ENCODE results near the gene SESN2. TPM values are rescaled to one million over a fixed set of nuclear protein-coding genes. Genes with fewer than 3 reads are reported as not detected.

The SESN2 gene
- total and polyA plus RNA-seq, 7 donors, result 8.1 to 34.9 (median 12.4) TPM

- Histone ChIP-seq H3K27ac (no peak overlapping the region), H3K9me3 (no peaks in the 10 kb centered on the region), H3K27me3 (ENCODE audit: insufficient read depth in 3 of 3, low read length in 2 of 3) (no peaks in the 10 kb centered on the region), H3K36me3 (ENCODE audit: insufficient read depth in 1 of 2, low read depth in 1 of 2) (no peaks in the 10 kb centered on the region), H3K4me3 (no peak overlapping the region), H3K4me1 (no peaks in the 10 kb centered on the region)
- intact Hi-C loops (cut with DNase I), result no loop called here
- no peak for TF ChIP-seq CTCF (IDR thresholded peaks at IDR 0.05)
- 56 to 71% (median 63%) methylated on average over 5 of the region's 5 CpGs for WGBS, 3 donors
- DNase-seq (no peak), ATAC-seq (no peak)
Observed at GRCh38 chr1:28302247-28302646, 42.9 kb downstream of the SESN2 start.

GRCh38 chr1:28306301-28306949, 47.1 kb downstream of the SESN2 start:
- DNase-seq (no peak), ATAC-seq (no peak)
- TF ChIP-seq CTCF (IDR thresholded peaks at IDR 0.05), result no peak
- no peak overlapping the region for H3K27ac ChIP-seq
- no peaks in the 10 kb centered on the region for H3K4me1 ChIP-seq
- WGBS, 3 donors, result 59 to 63% (median 59%) methylated on average over 2 of the region's 2 CpGs
- H3K4me3 ChIP-seq, result no peak overlapping the region
- no peaks in the 10 kb centered on the region for H3K9me3 ChIP-seq
- intact Hi-C loops (cut with DNase I), result no loop called here
- H3K36me3 ChIP-seq (ENCODE audit: insufficient read depth in 1 of 2, low read depth in 1 of 2), result no peaks in the 10 kb centered on the region
- H3K27me3 ChIP-seq (ENCODE audit: insufficient read depth in 3 of 3, low read length in 2 of 3), result no peaks in the 10 kb centered on the region

DNA sequence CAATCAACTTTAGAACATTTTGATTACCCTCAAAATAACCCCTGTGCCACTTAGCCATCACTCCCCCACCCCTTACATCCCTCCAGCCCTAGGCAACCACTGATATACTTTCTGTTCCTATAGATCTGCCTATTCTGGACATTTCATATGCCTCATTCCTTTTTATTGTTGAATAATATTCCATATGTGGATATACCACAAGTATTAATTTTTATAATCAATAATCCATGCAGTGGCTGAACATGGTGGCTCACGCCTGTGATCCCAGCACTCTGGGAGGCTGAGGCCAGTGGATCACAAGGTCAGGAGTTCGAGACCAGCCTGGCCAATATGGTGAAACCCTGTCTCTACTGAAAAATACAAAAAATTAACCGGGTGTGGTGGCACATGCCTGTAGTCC, 49.4 kb downstream of the SESN2 start:
- Histone ChIP-seq H3K9me3 (no peaks in the 10 kb centered on the region), H3K27ac (no peak overlapping the region), H3K36me3 (ENCODE audit: insufficient read depth in 1 of 2, low read depth in 1 of 2) (no peaks in the 10 kb centered on the region), H3K4me1 (no peaks in the 10 kb centered on the region), H3K27me3 (ENCODE audit: insufficient read depth in 3 of 3, low read length in 2 of 3) (no peaks in the 10 kb centered on the region), H3K4me3 (no peak overlapping the region)
- no peak for TF ChIP-seq CTCF (IDR thresholded peaks at IDR 0.05)
- WGBS, 3 donors, result 92 to 94% (median 94%) methylated on average over 3 of the region's 3 CpGs
- intact Hi-C loops (cut with DNase I), result no loop called here
- DNase-seq (no peak), ATAC-seq (no peak)

DNA sequence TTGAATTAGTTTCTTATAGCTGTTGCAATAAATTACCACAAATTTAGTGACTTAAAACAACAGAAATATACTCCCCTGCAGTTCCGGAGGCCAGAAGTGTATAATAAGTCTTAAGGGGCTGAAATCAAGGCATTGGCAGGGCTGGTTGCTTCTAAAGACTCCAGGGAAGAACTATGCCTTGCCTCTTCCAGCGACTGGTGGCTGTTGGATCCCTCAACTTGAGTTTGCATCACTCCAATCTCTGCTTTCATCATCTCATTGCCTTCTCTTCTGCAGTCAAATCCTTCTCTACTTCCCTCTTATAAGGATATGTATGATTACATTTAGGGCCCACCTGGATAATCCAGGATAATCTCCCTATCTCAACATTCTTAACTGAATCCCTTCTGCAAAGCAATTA, 50.4 kb downstream of the SESN2 start:
- no peak overlapping the region for H3K4me3 ChIP-seq
- no peak overlapping the region for H3K27ac ChIP-seq
- no peaks in the 10 kb centered on the region for H3K9me3 ChIP-seq
- DNase-seq, result no peak
- H3K36me3 ChIP-seq (ENCODE audit: insufficient read depth in 1 of 2, low read depth in 1 of 2), result no peaks in the 10 kb centered on the region
- no peak for ATAC-seq
- TF ChIP-seq CTCF (IDR thresholded peaks at IDR 0.05), result no peak
- 78 to 79% (median 78%) methylated on average over 2 of the region's 2 CpGs for WGBS, 3 donors
- no peaks in the 10 kb centered on the region for H3K4me1 ChIP-seq
- no peaks in the 10 kb centered on the region for H3K27me3 ChIP-seq (ENCODE audit: insufficient read depth in 3 of 3, low read length in 2 of 3)
- intact Hi-C loops (cut with DNase I), result no loop called here
